Heart left ventricle (tissue), 13 donors: ENCODE results near the gene TMEM37.

Experiments used
- CTCF ChIP-seq, 12 donors: fragments of 200-600 bp; sonication (generic) in 4 of 12; IDR thresholded peaks; one replicate each; pipeline versions ENCODE4 v1.5.0 to v1.8.0; 2018 to 2022; ENCODE audit warnings: antibody characterized with exemption in 12 of 12, mild to moderate bottlenecking in 5 of 12
- POLR2A ChIP-seq, 2 donors: fragments of 450-650 bp; IDR thresholded peaks; one replicate each; pipeline ENCODE4 v1.6.1; 2017; ENCODE audit warnings: antibody characterized with exemption in 2 of 2, mild to moderate bottlenecking in 2 of 2, moderate library complexity in 2 of 2
- donor health status: ischemic (EF 13 %, LVEDD 7.1; RV severe dilation, severe dysfunction).
- donor health status: DM: no; HTN: yes; CAD: no.
- donor health status: DM: no; HTN: no; CAD: no.
- donor health status: ischemic (EF 25% LVEDD 6.9; RV normal size, moderate dysfunction).
- donor health status: ischemic (EF 25% LVEDD 5.7; RV mildly dilated, moderate dysfunction).
- donor health status: ischemic (EF 35%, LVEDD 5.7; RV mildly dilated, moderate dysfunction).
- donor health status: nonischemic (EF 11% LVEDD 7.7; RV severe dilation, severe dysfunction).
- donor health status: DM: yes; HTN: yes; CAD: no.
- donor health status: PGD.
- donor health status: ischemic (EF 29% LVEDD 5.4; RV normal size, mild dysfunction).
- donor health status: nonischemic (EF 23%, LVEDD 6.1; RV moderate dilation, normal function).

GRCh38 chr2:119421741-119422140 is 9.9 kb upstream of the TMEM37 start:
- TF ChIP-seq CTCF (IDR thresholded peaks at IDR 0.05) (no peak), POLR2A (IDR thresholded peaks at IDR 0.05) (no peak)
